Inflammatory macrophage (primary cell): Measurements from ENCODE around the gene IFIH1.

Experiments
- DNase-seq, 2 donors: peaks; one replicate each; pipeline ENCODE4 v3.0.0-alpha.2; 2020 to 2022

IFIH1 gene

DNA sequence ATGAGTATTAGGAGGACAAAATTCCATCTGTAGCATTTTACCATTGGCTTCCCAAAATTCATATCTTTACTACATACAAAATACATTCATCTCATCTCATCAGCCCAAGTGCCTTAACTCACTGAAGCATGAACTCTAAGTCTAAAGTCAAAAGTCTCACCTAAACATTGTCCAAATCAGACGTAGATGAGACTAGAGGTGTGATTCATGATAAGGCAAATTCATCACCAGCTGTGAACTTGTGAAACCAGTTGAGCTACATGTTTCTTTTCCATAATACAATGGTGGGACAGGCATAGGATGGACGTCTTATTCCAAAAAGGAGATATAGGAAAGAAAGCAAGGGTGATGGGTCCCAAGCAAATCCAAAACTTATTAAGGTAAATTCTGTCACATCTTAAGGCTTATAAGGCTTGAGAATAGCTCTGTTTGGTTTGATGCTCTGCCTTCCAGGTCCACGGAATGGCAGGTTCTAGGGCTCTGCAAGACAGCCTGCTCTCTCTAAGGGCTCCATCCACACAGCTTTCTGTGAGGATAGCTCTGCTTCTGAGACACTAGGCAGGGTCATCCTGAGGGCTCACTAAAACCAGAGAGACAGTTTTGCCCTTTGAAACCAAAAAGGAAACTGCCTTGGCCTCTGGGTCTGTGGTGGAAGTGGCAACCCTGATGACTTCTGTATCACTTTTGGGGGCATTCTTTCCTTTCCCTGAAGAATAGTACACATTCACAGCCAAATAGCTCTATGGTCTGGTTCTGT is 9.6 kb downstream of the IFIH1 start:
- no peak for DNase-seq

DNA sequence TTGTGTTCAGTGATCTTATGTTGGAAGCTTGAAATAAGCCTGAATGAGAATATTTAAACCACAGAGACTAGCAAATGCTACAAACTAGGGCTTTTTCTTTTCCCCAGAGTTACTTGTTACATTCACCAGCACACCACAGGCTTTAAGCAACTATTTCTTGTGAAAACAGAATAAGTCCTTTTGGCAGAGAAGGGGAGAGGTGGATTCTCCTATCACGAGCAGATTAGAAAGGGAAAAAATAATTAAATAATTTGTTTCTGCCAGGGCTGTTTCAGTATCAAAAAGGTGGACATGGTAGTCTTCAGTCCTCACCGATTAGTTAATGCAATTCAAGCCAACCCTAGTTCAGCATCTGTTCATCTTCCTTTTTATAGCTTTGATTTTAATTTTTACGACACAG is 12.6 kb downstream of the IFIH1 start:
- DNase-seq = no peak

DNA sequence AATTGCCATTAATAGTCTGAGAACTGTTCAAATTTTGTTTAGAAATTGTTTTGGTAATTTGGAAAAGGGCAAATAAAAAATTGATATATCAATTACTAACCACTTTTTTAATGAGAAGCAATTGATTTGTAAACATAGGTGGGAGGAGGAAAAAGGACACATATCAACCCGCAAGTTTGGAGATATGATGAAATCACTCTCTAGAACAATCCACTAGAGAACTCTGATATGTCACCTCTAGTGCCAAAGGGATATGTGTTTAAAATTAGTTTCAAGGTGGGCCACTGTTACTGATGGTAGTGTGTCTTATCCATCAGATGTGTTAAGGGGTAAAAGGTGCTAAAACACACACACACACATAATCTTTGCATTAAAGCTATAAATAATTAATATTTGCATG is 16.6 kb downstream of the IFIH1 start:
- DNase-seq = no peak

DNA sequence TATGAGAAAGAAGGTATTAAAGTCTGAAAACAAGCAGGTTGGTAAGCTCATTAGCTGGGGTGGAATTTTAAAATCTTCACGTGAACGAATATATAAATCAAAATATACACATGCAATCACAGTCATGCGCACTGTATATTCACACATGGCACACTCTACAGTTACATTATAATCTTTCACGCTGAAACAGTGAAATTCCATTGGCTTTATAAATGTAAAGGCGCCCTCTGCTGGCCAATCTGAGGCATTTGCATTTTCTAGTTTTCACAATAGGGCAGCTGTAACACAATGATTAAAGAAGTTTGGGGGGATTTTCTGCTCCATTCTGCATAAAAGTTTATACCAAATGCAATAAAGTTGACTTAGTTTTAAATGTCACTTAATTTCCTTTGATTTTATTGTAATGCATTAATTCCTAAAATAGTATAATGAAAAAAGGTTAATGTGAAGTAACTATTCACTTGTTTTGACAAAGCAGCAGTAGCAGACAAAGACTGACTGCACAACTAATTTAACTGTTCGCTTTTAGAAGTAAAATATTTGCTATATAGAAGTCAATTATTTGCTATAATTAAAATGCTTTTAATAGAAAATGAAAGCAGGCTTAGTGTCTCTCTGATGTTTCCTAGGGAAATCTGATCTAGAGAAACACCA is 17.2 kb downstream of the IFIH1 start:
- DNase-seq = peak; percentile 54 to 68

DNA sequence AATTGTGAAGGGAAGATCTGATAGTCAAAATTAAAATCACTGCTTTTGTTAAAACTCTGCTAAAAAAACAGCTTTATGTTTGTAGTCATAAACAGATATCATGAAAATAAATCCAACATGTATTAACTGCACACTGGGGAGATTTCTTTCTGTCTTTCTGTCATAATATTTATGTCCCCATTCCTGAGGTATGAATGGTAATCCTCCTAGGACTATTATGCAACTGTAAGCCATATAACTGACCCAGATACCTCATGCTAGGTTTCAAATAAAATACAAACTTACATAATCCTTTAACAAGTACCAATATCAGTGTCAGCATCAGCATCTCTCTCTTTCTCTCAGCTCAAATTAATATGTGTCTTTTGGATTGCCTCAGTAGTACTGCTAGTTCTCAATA is 18.2 kb downstream of the IFIH1 start:
- no peak for DNase-seq

DNA sequence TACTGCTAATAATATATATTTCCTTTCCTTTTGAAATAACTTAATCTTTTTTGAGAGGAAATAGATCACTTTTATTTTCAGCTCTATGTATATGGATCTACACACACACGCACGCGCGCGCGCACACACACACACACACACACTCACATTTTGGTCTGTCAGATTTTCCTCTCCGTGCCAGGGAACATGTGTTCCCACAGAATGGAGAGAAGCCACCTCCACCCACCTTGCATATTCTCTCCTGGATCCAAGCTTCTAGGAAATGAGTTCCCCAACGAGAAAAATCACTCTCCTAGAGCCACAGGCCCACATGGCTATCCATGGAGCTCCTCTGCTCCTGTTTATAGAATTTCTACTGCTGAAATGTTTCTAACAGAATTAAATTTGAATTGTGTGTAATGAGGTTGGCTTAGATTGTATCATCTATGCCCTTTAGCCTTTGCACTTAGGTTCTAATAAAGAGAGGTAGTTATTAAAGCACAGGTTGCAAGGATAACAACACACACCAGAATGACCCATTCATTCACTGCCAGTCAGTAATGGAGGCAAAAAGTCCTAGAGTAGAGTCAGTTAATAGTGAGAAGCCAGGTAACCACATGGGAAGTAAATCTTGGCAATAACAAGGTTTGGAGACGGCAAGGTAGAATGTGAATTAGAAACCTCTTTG is 19.7 kb downstream of the IFIH1 start:
- no peak for DNase-seq

DNA sequence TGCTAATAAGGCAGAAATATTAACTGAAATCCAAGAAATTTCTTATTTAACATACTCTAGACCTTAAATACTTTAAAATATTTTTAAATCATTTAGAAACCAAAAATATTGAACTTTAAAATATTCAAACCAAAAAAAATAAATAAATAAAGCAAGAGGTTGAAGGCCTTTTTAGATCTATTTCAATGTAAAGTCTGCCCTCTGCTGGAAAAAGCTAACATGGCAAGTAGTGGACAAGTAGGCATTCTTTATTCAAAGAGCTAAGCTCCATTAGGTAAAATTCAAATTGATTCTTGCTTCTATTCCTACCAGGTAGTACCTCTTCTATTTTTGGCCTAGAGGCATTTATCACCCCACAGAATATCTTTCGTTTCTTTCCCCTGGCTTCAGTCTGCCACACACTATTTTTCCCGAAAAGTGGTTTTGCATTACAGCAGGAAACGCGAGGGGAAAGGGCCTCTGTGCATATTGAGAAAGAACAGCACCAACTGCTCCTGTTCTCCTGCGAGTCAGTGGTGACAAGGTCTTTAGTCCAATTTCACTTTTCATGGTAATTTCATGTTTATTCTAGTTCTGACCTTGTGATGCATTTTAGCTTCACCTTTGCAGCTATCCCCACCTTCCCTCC is 20.4 kb downstream of the IFIH1 start:
- DNase-seq = peak; percentile 80 to 88

DNA sequence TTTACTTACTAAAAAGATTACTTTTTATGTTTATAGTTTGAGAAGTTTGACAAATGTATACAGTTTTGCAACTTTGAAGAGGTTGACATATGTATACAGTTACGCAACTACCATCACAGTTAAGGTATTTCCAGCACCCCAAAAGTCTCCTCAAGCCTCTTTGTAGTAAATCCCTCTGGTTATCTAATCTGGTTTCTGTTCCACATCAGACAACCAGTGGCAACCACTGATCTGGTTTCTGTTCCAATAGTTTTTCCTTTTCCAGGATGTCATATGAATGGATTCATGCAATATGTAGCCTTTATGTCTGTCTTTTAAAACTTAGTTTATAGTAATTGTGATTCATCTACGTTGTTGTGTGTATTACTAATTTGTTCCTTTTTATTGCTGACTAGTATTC is 23.5 kb downstream of the IFIH1 start:
- no peak for DNase-seq

DNA sequence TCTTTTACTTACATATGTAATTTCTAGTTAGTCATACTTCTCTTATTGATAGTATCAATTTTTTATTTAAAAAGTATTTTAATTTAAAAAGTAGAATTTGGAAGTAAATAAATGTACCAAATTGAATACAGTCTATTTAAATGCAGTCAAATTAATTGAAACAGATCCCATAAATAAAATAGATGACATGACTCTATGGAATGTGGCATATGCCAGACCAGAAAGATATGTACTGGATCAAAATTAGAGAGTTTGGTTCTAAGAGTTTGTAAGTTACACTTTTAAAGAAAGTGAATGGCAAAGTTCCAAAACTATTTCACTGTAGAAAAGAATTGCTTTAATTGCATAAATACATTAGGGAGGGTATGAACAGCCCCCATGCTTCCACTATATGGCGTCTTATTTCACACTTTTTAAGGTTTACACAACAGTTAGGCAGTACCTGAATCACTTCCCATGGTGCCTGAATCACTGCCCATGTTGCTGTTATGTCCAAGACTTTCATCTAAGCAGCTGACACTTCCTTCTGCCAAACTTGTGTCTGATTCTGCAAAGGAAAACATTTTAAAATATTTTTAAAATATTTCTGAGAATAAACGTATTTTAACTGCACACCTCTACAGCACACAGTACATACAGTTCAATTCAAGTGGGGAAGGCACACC is 25.2 kb downstream of the IFIH1 start:
- DNase-seq = no peak

DNA sequence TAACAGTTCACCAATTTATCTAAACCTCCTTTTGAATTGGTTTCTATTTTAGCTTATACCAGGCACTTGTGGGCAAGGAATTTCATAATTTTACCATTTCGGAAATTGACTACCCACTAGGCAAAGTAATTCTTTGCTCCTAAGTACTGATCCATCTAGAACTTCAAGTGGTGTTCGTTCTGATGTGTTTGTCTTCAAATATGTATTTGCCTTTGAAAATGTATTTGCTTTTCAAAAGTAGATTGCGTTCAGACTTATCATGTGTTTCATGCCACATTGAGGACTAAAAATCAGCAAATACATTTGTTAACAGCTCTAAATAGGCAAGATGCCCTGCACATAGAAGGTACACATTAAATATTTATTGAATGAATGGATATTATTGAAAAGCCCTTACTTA is 26.7 kb downstream of the IFIH1 start:
- DNase-seq = no peak

DNA sequence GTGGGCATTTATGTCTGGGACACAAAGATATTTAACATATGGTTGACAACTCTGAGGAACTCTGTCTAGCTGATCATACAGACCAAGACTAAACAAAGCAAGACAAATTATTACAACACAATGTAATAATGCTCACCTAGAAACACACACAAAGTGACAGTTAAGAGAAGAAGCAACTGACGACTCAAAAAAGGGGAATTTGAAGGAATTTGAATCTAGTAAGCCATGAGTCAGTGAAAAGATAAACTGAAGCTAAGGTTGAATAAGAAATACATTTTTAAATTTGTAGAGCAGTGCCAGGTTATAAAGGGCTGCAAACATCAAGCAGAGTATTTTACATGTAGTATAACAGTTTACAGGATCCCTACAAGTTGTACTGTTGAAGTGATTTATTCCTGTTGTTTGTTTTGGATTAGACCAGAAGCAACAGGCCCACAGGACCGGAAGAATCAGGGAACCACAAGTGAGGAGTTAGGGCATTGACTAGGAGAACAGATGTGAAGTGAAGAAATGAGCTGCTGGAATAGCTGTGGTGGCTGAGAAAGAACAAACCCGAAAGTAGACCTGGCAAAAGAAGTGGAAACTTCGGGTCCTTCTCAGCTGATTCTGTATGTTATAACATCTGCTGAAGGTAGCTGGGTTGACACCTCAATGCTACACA is 35.6 kb downstream of the IFIH1 start:
- no peak for DNase-seq

DNA sequence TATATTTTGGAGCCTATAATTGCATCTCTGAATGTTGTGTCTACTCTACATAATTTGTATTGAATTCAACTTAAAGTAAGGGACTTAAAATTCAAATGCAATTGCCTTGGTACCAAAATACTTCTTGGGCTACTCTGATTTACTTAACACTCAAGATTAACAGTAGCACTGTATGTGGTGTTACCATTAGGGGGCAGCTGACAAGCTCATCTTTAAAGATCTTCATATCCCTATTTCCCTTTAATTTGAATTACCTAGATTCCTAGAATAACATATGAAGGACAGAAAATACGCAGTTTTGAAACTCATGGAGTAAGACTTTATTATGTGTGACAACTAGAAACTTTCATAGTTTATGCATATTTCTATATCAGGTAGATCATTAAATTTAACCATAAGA is 37.8 kb downstream of the IFIH1 start:
- no peak for DNase-seq

DNA sequence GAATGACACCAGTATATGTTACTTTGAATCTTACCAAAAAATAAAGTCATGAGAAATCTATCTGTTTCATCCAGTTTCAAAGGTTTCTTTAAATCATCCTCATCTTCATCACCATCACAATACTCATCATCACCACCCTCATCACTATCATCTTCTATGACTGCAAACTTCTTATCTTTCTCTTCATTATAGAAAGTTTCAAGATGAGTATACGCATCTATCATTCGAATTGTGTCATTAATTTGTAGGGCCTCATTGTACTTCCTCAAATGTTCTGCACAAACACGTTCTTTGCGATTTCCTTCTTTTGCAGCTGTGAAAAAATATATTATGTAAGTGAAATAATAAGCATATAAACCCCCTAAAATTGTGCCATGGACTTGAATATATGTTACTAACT is 41.1 kb downstream of the IFIH1 start:
- DNase-seq = peak in 1 of 2 donors; percentile 39

DNA sequence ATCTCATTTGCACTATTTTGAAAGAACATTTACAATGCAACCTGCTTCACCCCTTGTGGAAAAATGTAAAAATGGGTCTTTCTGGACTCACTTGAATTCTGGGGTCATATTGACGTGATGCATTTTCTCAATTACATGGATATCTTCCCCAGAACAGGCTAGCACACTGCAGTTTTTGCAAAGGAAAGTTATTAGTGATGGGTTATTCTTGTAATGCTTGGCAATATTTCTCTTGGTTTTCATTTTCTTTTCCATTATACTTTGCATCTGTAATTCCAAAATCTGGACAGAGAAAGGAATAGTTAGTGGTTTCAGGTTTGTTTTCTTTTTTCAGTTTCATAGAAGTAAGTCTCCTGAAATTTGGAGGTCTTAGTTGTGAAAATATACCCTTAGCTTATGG is 50.5 kb downstream of the IFIH1 start:
- DNase-seq = no peak

DNA sequence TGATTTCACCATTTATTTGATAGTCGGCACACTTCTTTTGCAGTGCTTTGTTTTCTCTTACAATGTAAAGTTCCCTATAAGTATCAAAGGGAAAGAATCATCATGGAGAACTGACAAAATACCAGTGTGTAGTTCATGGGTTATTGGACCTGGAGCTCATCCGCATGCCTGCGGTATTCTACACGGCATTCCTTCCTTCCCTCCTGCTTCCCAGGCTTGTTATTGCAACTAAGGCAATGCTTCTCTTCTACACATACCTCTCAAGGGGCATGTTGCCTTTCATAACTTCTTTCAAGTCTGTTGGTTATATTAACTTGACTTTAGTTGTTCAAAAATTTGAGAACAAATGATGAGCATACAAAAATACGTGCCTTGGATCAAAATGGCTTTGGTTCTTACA is 51.0 kb downstream of the IFIH1 start:
- DNase-seq = no peak

DNA sequence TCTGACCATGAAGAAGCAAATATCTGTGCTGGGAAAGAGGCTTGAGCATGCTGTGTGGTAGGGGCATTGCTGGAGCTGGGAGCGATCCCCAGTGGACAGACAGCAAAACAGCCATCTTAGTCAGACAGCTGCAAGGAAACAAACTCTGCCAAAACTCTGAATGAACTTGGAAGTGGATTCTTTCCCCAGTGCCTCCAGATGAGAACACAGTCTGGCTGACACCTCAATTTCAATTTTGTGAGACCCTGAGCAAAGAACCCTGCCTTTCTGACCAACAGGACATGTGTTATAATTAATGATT is 52.1 kb downstream of the IFIH1 start:
- DNase-seq = no peak

DNA sequence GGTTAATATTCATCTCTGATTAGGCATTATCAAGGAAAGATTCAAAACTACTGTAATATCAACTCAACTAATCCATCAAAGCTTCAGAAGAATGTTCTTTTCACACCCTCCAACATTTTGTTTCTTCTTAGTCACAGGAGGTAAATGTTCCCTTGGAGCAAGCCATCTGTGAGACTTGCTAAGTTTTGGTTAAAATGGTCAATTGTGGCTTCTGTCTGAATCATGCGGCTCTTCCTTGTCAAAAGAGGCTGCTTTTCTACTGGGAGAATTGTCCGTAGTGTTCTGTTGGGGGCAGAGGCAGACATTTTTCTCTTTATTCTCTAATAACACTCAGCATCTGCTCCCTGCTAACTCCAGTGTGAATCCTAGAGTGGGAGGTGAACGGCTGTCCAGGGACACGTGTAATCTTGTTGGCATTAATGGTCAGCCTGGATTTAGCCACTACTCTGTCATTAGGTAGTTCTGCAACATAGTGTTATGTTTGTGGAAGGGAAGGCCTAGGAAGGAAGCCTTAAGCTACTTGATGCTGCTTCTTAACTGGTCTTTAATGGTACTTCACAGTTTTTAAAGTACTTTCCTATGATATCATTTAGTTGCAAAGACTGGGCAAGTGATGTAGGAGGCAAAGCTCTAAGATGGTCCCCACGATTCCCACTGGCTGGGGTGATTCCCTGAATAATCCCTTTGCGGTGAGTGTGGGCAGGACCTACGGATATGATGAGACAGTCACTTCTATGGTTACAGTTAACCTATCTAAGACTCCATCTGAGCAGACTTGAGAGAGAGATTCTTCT is 52.6 kb downstream of the IFIH1 start:
- no peak for DNase-seq

DNA sequence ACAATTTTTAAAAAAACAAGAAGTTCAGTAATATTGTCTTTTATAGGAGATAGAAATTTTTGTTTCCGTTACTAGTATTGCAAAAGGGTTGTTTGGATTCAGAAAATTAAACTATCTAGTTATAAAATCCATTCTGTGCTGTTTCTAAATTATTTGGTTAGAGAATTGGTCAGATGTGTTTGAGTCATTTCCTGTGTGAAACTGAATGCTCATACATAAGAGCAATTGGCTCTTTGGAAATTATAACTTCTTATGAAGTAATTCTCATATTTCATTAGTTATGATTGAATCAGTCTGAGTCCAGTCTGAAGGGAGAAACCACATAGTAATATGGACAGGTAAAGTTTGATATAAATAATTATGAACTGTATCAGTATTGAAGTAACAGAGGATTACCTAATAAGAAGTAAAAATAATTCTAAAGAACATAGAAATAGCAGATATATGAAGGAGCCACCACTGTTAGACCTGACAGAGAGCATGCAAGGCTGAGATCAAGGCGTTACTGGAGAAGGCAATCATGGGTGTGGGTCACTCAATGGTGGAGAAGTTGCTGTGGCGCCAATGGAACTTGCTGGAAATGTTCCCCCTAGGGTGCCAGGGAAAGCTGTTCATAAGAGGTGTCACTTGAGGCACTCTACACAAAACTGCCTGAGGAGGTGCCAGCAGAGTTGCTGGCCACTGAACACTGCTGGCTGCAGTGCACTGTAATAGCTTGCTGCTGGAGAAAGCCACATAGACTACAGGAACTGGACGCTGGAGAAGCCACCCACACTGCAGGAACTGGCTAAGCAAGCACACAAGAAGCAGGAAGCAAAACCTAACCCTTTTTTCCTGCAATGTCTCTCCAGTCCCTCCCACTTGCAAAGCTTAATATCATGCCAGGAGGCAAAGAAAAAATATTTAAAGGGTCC is 57.2 kb downstream of the IFIH1 start:
- DNase-seq = peak; percentile 96 to 97

DNA sequence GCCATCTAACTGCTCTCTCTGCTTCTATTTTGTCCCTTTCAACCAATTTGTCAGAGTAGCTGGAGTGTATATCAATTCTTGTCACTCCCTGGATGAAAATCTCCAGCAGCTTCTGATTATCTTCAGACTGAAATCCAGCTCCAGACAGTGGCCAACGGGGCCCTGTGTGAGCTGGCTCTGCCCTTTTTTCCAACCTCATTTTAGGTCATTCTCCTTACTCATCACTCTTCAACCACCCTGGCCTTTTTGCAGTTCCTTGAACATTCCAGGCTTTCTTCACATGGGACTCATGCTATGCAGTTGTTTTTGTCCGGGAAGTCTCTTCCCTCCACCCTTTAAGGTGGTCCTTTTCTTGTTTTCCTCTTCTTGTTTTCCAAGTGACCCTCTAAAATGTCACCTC is 59.8 kb downstream of the IFIH1 start:
- DNase-seq = no peak

DNA sequence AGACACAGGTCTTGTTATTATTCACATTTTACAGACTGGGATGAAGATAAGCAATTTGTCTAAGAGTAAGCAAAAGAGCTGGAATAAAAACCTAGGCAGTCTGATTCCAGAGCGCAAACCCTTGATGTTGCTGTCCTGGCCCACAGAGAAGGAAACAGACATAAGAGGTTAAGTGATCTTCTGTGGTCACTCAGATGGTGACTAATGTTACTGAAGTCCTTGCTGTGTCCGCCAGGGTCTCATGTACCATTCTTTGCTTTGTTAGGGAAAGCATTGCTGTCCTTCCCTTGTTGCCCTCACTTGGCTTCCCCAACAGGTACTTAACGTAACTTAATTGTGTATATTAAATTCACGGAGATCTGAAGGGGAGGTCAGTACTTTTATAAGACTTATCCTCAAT is 60.3 kb downstream of the IFIH1 start:
- peak in 1 of 2 donors; percentile 2 for DNase-seq

DNA sequence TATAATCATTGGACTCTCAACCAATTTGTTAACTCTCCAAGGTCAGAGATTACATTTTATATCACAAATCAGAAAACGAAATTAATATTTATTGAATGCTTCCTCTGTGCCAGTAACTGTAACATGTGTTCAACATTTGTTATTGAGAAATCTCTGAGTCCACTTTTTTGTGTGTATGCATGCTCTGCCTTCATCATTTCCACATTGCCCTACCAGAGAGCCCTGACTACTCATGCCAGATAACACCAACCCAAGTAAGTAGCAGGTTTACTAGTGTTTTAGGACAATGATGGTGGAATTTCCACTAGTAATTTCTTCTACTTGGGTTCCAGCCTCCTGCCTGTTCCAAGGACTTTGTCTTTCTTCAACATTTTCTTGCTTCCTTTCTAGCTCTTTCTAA is 61.1 kb downstream of the IFIH1 start:
- DNase-seq = peak; percentile 31 to 55
